HS-27A (cell line): ENCODE data around the gene PKHD1.

Experiments
- DNase-seq: peaks from one replicate; pipeline ENCODE4 v3.0.0-alpha.2; 2012; ENCODE audit warnings: low read depth, missing footprints

PKHD1 gene

DNA sequence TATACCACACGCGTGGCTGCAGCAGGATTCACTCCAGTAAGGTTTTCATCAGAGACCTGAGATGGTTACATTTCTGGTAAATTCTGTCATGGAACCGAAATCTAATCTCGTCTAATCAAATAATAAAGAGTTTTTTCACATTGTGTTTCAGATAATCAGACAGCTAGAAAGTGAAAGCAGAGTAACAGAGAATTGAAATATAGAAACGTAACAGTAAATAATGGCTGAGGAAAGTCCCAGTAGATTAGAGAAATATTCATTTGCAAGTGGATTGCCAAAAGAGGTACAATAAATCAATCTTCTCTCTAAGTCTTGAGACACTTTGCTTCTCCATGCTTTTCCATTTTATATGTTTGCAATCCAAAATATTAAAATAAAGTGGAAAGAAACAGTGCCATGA, 42.4 kb downstream of the PKHD1 start:
- no peak for DNase-seq

DNA sequence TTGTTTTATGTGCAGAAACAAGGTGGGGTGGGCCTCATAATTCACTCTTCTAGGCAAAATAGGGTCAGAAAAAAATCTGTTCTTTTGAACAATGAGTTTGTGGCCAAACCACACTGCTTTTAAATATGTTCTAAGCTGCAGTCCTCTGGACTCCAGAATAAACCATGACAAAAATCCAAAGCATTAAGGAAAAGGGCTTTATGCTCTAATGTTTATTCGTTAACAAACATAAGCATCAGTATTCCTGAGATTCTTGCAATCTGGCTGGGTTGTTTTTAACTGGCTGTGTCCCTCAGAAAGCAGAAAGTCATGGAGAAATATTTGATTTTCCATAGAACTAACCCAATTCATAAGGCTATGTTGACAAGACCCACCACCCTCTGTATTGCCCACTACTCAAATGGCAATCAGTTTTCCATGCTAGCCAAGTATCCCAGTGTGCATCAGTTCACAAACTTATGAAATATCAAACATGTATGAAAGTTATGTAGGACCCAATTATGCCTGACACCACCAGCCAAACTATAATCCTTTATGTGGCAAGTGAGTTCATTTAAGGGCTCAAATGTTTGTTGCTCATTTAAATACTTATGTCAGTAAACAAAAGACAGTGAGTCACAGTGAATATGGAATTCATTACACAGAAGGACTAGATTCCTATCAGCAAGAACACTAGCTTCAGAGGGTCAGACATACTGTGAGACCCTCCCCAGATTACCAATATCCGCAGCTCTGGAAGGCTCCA, 45.1 kb downstream of the PKHD1 start:
- no peak for DNase-seq

DNA sequence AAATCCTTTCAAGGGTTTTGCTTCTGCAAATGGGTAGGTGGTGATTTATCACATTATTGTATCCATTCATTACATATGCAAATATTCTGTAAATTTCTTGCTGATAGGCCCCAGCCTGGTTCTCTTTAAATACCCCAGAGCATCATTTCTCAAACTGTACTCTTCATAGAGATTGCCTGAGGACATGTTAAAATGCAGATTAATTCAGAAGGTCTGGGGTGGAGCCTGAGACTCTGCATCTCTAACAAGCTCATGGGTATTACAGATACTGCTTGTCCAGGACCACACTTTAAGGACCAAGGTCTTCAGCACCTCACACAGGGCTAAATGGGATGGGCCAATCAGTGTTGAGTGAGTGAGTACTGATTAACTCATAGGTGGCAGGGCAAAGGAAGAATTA, 46.3 kb downstream of the PKHD1 start:
- DNase-seq = no peak

DNA sequence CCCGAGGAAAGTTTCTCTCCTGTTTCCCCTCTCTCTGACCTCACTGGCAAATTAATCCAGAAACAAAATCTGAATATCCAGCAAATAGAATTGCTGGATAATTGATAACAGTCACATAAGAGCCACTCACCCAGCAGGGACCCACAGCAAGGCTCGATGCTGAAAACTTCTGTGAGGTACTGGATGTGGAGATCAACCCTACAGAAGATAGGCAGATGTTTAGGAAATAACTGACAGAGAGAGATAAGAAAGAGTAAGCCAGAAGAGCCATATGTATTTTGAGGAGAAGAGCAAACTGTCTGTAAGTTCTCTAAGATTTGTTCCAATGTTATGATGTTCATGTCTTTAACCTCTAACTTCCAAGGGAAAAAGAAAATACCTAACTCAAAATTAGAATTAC, 59.7 kb downstream of the PKHD1 start:
- DNase-seq = no peak

DNA sequence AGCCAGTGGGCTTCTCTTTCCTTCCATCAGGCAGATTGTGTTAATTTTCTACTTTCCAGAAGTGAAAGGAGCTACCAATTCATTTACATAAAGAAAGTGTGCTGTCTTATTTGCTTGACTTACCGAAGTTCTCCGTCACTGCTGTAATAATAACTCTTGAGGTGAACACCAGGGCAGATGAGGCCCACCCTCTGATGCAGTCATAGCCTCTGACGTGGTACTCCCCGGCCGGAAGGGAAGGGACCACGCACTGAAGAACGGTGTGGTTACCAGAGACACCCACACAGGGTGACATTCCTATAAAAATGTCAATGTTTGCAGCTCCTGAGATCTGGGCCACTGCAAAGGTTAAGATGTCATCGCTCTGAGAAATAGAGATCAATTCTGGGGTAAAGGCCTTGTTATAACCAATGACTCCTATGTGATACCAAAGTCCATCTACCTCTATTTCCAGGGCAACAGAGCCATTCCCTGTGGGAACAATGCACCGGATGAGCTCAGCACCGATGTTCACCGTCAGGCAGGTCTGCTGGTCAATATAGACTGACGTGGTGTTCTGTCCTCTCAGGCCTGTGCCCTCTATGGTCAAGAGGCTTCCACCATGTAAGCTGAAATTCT, 62.9 kb downstream of the PKHD1 start:
- no peak for DNase-seq

DNA sequence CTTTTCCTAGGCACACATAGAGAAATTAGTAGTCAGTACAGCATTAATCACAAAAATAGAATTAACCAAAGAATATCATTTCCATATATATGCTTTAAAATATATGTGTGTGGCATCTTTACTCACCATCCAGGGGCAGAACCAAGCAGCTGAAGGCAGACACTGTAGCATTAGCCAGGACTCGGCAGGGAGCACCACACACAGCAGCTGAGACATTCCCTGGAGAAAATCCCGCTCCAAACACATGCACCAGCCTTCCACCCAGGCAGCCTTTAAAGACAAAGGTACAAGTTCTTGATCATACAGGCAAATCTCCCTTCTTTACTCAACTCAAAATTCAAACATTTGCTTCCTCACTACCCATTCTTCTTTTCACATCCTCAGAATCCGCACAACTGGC, 64.7 kb downstream of the PKHD1 start:
- DNase-seq = no peak

DNA sequence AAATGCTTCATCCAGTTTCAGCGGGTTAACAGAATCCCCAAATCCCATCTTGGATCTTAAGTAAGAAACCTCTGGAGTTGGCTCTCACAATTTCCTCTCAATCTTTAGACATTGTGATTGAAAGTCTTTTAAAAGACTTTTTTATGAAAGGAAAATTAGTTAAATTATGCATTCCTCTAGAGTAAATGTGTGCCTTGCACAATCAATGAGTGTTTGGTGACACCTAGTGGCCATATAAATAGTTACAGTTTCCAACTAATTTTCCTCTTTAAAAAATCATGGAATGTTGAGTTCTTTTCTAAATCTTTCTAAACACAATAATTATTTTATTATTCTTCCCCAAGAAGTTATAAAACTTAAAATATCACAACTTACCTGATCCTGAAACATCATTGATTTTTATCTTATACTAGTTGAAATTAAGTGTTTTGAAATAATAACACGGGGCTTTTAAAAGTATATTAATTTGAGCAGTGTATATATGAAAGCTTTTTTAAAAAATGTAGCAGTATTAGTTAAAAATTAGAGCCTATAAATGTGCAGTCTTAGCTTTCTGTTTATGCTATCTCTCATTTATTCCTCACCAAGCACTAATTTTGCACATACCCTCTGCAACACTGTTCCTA, 66.4 kb downstream of the PKHD1 start:
- peak; percentile 8 for DNase-seq

DNA sequence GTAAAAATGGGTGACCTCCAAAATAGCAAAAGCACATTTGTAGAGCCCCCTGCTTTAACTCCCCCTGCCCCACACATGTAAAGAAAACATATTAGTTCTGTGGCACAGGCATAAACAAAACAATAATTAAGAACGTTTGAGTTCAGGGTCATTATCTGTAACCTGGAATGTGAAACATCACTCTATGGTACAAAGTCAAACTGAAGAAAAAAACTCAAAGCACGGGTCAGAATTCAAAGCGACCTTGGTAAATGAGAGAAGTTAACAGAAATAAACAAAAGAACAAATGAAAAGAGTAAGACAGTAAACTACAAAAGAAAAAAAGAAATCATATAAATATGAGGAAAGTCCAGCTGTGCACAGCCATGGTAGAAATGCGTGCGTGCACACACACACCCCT, 67.5 kb downstream of the PKHD1 start:
- DNase-seq = no peak

DNA sequence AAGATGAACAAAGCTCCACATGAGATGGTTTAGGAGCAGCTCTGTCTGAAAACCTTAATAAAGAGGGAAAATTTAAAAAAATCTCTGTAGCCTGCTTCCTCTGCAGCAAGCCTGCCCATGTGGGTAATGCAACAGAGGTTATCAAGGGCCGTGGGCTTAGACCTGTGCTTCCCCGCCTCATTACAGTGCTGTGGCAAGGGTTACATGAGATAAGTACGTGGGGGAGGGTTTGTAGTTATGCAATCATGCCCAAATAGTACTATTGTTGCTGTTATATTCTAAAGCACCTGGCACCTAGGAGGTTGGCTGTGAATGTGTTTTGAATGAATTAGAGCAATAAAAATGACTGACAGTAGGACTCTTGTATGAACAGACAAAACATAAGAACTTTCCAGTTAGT, 68.3 kb downstream of the PKHD1 start:
- DNase-seq = no peak

DNA sequence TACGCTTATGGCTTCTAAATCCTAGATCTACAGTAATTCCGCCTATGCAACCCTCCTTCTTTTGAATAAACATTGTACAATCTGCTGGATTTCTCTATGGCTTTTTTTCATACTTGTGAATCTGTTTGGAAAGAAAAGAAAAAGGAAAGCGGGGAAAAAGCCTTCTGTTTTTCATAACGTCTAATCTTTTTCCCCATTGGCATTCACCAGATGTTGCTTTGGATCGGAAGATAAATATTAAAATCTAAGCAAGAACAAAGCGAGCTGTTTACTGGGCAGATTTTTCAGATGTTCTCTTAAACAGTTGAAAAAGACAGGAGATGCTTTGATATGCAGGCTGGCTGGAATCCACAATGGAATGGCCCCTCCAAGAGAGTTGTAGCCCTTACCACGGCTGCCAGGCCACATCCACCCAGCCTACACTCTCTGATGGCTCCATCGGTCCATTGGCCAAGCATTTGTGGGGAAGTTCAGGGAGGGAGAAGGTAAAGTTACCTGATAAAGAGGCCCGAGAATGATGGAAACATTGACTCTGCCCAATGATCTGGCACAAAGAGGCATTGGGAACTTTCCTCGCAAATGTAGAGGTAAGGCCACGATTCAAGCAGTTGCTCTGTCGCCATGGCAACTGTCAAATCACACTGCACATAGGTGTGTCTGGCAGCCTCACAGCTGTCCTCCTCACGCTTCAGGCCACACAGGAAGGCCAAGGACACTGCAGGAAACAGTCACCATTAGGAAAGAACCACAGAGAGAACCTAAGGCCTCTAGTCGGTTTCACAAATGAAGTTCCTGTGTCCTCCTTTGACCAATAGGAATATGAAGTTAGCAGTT, 70.3 kb downstream of the PKHD1 start:
- no peak for DNase-seq

DNA sequence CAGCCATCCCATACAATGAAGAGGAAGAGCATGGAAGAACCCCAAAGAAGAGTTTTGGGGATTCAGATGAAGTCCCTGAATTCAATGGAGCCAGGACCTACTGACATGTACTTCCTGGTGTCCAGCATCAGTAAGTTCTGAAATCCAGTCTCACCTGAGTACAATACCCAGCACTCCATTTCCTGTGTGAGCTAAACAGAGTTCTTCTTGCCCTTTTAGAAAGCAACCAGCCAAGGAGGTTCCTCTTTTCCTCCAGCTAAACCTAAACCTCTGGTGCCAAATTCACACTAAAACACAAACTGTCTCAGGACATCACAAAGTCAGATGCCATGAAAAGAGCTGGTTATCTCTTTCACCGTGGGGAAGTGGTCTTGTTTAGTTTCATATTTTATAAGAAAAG, 71.5 kb downstream of the PKHD1 start:
- DNase-seq = no peak

DNA sequence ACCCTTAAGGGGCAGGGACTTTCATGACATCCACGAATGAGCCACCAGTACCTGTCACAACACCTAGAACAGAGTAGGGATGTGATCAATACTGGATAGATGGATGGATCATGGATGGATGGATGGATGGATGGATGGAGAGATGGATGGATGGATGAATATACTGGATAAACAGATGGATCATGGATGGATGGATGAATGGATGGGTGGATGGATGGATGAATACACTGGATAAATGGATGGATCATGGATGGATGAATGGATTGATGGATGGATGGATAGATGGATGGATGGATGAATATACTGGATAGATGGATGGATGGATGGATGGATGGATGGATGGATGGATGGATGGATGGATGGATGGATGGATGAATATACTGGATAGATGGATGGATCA, 73.0 kb downstream of the PKHD1 start:
- no peak for DNase-seq

DNA sequence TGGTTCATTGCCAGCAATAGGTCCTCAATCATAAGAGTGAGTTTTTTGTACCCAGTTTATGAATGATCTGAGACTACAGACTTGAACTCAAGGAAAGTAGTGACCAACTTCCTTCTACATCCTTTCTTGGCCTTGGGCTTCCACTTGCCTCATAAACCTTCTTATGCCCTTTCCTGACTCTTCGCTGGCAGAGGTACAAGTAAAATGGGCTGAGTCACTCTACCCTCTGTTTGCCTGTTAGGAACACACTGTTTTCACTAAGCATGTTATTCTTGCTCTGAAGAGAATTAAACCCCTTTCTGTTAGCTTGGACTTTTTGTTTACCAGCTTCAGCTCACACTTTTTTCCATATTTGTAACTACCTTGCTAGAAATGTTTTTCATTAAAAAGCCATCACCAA, 74.4 kb downstream of the PKHD1 start:
- no peak for DNase-seq

DNA sequence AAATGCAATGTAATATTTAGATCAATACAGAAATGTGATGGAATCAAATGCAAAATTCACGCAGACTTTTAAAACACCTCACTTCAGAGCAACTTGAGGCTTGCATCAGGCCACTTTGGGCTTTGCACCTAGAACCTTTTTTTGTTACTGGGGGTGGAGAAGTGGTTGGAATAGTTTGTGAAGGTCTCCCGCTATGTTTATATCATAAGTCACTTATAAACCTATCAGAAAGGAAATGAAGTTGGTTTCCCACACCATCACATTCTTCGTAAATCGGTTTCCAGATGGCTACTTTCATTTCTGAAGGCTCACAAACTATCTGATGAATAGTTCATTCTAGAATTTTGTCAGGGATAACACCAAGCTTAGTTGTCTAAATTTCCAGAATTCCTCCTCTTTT, 74.8 kb downstream of the PKHD1 start:
- no peak for DNase-seq

DNA sequence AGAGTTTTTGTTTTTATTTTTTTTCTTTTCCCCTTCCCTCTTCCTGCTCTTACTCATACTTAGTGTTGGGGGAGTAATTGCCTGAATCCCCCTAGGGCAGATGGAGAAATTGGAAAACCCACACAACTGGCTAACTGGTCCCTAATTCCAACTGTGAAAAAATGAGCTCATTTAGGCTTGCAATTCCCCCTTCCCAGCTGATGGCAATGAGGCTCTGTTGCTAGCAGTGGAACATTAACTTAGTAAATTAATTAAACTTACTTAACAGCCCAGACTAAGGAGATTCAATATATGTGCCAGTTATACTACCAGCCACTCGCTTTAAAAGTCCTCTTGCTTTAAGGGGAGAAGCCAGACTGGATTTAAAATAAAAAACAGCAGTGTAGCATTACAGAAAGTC, 76.6 kb downstream of the PKHD1 start:
- DNase-seq = no peak

DNA sequence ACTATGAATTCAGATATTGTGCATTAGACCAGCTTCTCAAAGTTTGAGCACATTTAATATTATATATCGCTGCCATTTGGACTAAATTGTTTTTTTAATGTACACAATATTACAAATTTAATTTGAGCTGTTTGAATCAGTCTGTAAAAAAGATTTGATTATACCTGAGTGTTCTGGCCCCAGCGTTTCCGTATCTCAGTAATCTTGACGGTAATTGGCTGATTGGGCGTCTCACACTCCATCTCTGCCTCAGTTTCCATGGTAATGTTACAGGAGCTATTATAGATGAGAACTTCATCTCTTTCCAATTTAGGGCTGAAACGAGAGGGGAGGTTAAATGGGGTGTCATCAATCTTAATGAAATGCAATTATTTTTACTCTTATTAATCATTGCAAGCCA, 77.3 kb downstream of the PKHD1 start:
- DNase-seq = no peak

DNA sequence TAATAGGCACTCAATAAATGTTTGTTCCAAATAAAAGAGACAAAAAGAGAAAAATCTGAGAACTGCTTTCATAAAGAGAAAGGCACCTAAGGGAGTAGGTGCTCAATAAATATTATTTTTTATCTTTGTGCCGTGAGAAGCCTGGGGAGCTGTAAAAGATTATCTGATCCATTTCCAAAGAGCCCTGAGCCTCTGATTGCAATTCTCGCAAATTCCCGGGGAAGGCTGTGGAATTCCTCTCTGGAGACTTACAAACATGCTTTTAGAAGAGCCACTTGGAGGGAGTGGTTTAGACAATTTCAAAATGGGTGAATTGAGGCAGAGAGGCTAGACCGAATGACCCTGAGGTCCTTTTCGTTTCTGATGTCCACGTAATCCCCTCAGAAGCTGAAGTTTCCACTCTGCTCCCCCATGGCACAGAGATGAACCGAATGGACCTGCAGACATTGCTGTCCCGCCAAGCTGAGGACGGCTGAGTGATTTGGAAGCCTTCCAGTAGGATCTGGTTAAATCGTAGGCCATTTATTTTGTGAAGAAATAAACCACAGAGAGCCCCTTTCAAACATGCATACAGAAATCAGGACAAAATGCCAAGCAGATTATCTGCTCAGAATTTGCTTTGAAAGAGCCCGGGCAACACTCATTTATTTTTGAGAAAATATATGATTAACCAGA, 77.8 kb downstream of the PKHD1 start:
- no peak for DNase-seq

DNA sequence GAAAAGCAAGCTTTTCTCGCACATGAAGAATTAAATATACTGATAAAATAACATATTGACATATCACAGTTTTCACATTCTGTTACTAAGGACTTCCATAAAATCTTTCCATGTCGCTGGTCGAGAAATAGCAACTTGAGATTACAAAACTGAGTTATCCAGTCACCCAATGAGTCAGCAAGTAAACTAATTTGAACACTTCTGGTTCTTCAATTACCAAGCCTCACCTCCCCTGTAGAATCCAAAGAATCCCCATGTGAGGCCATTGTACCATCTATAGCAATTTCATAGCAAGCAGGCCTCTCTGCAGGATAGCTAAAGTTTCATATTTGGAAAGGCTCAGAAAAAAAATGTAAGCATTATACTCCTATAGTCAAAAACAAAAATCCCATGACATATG, 87.3 kb downstream of the PKHD1 start:
- DNase-seq = no peak

DNA sequence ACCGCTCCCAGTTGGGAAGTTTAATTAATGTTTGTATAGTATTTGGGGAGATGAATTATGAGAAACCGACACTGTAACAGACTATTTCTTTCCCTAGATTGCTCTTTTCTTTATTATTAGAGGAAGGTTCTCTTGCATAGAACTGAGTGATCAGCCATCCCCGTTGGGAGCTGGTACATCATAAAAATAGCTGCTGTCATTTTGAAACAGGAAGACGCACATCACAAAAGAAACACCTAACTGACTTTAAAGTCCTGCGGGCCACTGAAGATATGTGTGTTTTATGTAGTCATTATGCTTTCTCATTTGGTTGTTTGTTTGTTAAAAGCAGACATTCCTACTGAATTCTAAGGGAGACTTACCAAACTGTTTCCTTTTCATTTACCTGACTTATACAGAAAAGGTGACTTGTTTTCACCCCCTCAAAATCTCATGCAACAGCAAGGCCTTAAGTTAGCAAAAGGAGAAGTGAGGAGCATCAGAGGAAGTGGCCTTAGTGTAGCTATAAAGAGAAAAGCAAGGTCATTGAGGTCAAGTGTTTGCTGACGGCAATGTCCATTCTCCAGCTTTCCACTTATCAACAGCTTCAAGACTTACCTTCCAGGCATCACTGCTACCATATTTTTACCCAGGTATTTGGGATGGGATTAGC, 91.0 kb downstream of the PKHD1 start:
- no peak for DNase-seq

DNA sequence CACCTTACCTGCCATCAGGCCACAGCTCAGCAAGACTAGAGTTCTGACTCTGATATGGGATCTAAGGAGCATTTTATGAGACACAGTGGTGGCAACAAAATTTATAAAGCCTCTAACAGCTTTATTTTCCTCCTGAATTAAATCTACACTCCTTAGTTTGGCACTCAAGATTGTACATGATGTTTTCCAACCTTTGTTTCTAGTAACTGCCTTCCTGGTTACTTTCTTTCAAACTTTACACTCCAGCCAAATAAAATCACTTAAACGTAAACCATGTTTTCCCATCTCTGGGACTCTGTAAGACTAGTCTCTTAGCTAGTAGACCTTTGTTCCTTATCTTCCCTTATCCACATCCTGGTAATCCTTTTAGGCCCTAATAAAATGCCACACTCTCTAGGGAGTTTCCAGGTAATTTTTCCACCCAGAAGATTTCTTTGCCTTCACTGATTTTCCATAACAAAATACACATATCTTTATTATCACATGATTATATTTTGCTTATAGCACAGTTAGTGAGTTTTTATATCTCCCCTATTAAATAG, 92.1 kb downstream of the PKHD1 start:
- no peak for DNase-seq

DNA sequence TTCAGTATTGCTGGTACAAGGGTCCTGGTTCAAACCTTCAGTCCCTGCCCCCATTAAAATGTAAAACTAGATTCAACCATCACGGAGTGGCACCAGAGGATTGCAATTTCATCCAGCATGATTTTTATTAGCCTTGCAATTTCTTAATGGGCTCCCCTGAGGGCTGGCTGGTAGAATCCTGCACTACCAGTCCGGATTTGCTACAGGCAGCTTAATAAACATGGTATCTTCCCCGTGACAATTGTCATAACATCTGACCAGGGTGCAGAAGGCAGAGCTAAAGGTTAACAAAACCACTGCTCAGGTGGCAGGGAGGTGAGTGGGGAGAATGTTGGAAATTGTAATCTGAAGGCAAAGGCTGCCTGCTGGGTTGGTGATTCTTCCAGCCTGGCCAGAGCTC, 94.5 kb downstream of the PKHD1 start:
- no peak for DNase-seq
